Small intestine (tissue), 7 donors: ENCODE data around the gene CGB3. TPM values are rescaled to one million over a fixed set of nuclear protein-coding genes. Genes with fewer than 3 reads are reported as not detected.

Experiments used
- DNase-seq, 2 donors: peaks; one replicate each; pipeline versions ENCODE4 v3.0.0 to v3.0.0-alpha.2; 2013
- FAIRE-seq: peaks from 2 replicates; lab custom pipeline; 2012; peaks lifted over from hg19 to GRCh38; lab: Jason Lieb, UNC
- H3K27ac ChIP-seq, 3 donors: one replicate each; pipeline ENCODE4 v1.5.1; 2013; ENCODE audit warnings: low read length in 2 of 3, mild to moderate bottlenecking in 2 of 3, control low read depth in 1 of 3, inconsistent platforms in 1 of 3, low read depth in 1 of 3, moderate library complexity in 1 of 3
- H3K27me3 ChIP-seq, 3 donors: one replicate each; pipeline ENCODE4 v1.6.1; 2013; ENCODE audit warnings: low read length in 3 of 3, inconsistent platforms in 1 of 3; ENCODE audit not compliant: control insufficient read depth in 3 of 3, insufficient read depth in 3 of 3
- H3K36me3 ChIP-seq, 3 donors: one replicate each; pipeline ENCODE4 v1.6.1; 2013; ENCODE audit warnings: low read length in 3 of 3, inconsistent platforms in 1 of 3, low read depth in 1 of 3, mild to moderate bottlenecking in 1 of 3, moderate library complexity in 1 of 3; ENCODE audit not compliant: control insufficient read depth in 3 of 3, insufficient read depth in 2 of 3
- H3K4me1 ChIP-seq, 3 donors: one replicate each; pipeline ENCODE4 v1.6.1; 2013; ENCODE audit warnings: low read length in 2 of 3, inconsistent platforms in 1 of 3, low read depth in 1 of 3, mild to moderate bottlenecking in 1 of 3, moderate library complexity in 1 of 3; ENCODE audit not compliant: control insufficient read depth in 3 of 3, insufficient read depth in 2 of 3
- H3K4me3 ChIP-seq, 3 donors: one replicate each; pipeline ENCODE4 v1.5.1; 2013; ENCODE audit warnings: low read length in 3 of 3, control low read depth in 1 of 3, inconsistent platforms in 1 of 3, low read depth in 1 of 3, mild to moderate bottlenecking in 1 of 3, moderate library complexity in 1 of 3
- H3K9me3 ChIP-seq, 2 donors: one replicate each; pipeline ENCODE4 v1.6.1; 2013; ENCODE audit warnings: low read depth in 1 of 2, low read length in 1 of 2; ENCODE audit not compliant: control insufficient read depth in 2 of 2, insufficient read depth in 1 of 2
- WGBS, 3 donors: extraction: QIAGEN DNeasy Blood & Tissue Kit; methylation state at CpG; one replicate each; pipeline ENCODE4 v1.1.7; 2013; 5-methylcytosine and 5-hydroxymethylcytosine counted together
- polyA plus RNA-seq, 4 donors: library from polyadenylated mRNA; stranded (reverse) in 3 of 4; unstranded in 1 of 4; fragments of 200-250 nt in 3 of 4; fragments of 120-200 nt in 1 of 4; gene quantifications; one replicate each; pipeline versions ENCODE4 v1.2.1 to v1.2.3, GENCODE V29; 2013
- donor health status: healthy with polysubstance abuse.
- donor health status: control.
- donor health status: control.
- donor health status: Bipolar disorder and iron deficiency.
- donor health status: healthy.

Gene CGB3
- polyA plus RNA-seq, 4 donors: not detected

DNA sequence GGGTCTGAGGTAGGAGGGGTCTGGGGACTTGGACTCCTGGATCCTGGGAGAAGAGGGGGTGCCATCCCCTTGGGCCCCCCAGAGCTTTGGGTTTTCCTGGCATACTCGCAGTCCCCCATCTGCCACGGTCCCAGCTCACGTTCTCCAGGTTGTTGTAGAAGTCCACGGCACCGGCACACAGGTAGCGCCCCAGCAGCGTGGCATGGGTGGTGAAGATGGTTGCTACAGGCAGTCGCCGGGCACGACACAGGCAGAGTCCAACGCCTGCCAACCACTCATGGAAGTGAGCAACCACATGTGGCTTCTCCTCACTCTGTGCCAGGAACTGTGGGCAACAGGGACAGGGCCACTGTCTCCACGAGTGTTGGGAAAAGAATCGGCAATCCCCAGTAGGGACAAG is 38.4 kb downstream of the CGB3 start:
- no peak overlapping the region for H3K27ac ChIP-seq
- FAIRE-seq (no peak), DNase-seq (no peak)
- no peaks in the 10 kb centered on the region for H3K4me1 ChIP-seq
- 95 to 98% (median 97%) methylated on average over 13 of the region's 13 CpGs for whole genome bisulfite sequencing, 3 donors
- H3K9me3 ChIP-seq: no peaks in the 10 kb centered on the region
- no peaks in the 10 kb centered on the region for H3K27me3 ChIP-seq
- H3K4me3 ChIP-seq: no peak overlapping the region
- peaks cover 4 to 87% (median 8%) of the 10 kb centered on the region in 3 donors for H3K36me3 ChIP-seq

- Histone ChIP-seq H3K9me3 (no peaks in the 10 kb centered on the region), H3K36me3 (peaks cover 0 to 81% (median 7%) of the 10 kb centered on the region in 3 donors), H3K4me3 (no peak overlapping the region), H3K27ac (no peak overlapping the region), H3K27me3 (no peaks in the 10 kb centered on the region), H3K4me1 (no peaks in the 10 kb centered on the region)
- no peak for FAIRE-seq
- no peak for DNase-seq
- WGBS, 3 donors: 95 to 97% (median 97%) methylated on average over 9 of the region's 9 CpGs
These were observed 41.9 kb downstream of the CGB3 start for GRCh38 chr19:48982280-48982679.

DNA sequence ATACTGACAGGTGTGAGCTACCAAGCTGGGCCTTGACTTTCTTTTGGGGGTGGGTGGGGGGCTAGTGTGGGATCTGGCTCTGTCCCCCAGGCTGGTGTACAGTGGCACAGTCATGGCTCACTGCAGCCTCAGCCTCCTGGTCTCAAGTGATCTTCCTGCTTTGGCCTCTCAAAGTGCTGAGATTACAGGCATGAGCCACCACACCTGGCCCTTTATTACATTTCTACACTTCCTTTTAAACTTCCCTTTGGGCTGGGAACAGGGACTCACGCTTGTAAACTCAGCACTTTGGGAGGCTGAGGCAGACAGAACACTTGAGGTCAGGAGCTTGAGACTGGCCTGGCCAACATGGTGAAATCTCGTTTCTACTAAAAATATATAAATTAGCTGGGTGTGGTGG is 47.1 kb downstream of the CGB3 start:
- H3K4me1 ChIP-seq: no peaks in the 10 kb centered on the region
- H3K9me3 ChIP-seq: no peaks in the 10 kb centered on the region
- FAIRE-seq (no peak), DNase-seq (no peak)
- no peaks in the 10 kb centered on the region for H3K27me3 ChIP-seq
- H3K36me3 ChIP-seq: peaks cover 2 to 81% (median 3%) of the 10 kb centered on the region in 3 donors
- H3K4me3 ChIP-seq: no peak overlapping the region
- no peak overlapping the region for H3K27ac ChIP-seq
- WGBS, 3 donors: 55 to 81% (median 71%) methylated on average over 2 of the region's 2 CpGs

DNA sequence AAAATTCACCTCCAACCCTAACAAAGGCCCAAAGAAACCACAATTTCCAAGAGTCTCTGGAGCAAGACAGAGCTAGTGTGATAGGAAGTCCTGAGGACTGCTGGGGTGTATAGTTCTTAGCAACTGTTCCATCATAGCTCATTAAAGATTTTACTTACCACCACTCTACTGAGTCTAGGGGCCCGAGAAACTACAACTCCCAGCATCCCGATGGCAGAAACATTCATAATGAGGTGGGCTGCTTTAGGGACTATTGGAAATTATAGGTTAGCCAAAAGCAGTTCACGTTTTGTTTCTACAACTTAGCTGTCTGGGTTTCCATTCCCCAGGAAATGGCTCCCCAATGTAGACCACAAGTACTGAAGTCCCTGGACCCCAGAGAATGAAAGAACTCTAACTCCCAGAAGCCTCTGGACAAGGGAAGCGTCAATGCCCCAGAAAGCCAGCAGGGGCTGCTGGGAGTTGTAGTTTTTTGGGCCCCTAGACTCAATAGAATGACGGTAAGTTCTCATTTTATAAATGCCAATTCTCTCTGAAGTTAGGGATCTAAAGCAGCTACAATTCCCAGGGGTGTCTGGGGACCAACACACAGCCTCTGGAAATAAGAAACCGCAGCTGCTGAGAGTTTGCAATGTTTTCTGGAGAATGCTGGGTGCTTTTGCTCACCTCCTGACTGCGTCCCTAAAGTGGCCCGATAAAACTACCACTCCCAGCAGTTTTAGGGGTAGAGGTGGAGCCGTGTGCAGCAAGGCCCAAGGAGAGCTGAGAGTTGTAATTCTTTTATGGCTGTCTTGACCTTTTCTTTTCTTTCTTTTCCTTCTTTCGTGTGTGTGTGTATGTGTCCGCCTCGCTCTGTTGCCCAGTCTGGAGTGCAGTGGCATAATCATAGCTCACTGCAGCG is 47.9 kb downstream of the CGB3 start:
- peaks cover 2 to 80% (median 3%) of the 10 kb centered on the region in 3 donors for H3K36me3 ChIP-seq
- no peaks in the 10 kb centered on the region for H3K4me1 ChIP-seq
- H3K27ac ChIP-seq: no peak overlapping the region
- DNase-seq (no peak), FAIRE-seq (no peak)
- H3K9me3 ChIP-seq: no peaks in the 10 kb centered on the region
- H3K27me3 ChIP-seq: no peaks in the 10 kb centered on the region
- H3K4me3 ChIP-seq: no peak overlapping the region
- 88 to 95% (median 89%) methylated on average over 13 of the region's 13 CpGs for WGBS, 3 donors

Other genes with a start within 250 kb of the CGB3 start
- gene BCAT2, start 213.3 kb downstream of the CGB3 start, polyA plus RNA-seq: 10 to 100 TPM; 16.2 to 70.9 (median 30.2) TPM
- 100 to 1,000 TPM in 1 of 4 donors, 10 to 100 TPM in 1, 1 to 10 TPM in 1, not detected in 1; 4.4 to 102 (median 11.6) TPM for gene HSD17B14, start 187.8 kb downstream of the CGB3 start, polyA plus RNA-seq
- gene PLEKHA4, start 155.7 kb downstream of the CGB3 start, polyA plus RNA-seq: 10 to 100 TPM in 2 of 4 donors, 1 to 10 TPM in 2; 4.0 to 20.3 (median 12.8) TPM
- gene PPP1R15A, start 151.9 kb downstream of the CGB3 start, polyA plus RNA-seq: 10 to 100 TPM; 52.8 to 73.0 (median 60.6) TPM
- gene TULP2, start 125.6 kb downstream of the CGB3 start, polyA plus RNA-seq: under 1 TPM in 2 of 4 donors, not detected in 2; 0.10 to 0.38 TPM
- gene NUCB1, start 124.0 kb downstream of the CGB3 start, polyA plus RNA-seq: 100 to 1,000 TPM; 102 to 359 (median 228) TPM
- 10 to 100 TPM in 2 of 4 donors, 1 to 10 TPM in 2; 2.9 to 36.2 (median 13.8) TPM for gene DHDH, start 90.6 kb downstream of the CGB3 start, polyA plus RNA-seq
- 100 to 1,000 TPM; 138 to 199 (median 162) TPM for gene BAX, start 69.5 kb downstream of the CGB3 start, polyA plus RNA-seq
- 1,000 to 10,000 TPM; 4,142 to 9,292 (median 8,268) TPM for gene FTL, start 59.0 kb downstream of the CGB3 start, polyA plus RNA-seq
- gene GYS1, start 31.0 kb downstream of the CGB3 start, polyA plus RNA-seq: 10 to 100 TPM; 16.2 to 40.0 (median 25.0) TPM
- gene RUVBL2, start 30.4 kb downstream of the CGB3 start, polyA plus RNA-seq: 100 to 1,000 TPM in 1 of 4 donors, 10 to 100 TPM in 3; 45.4 to 108 (median 57.3) TPM
- 10 to 100 TPM in 1 of 4 donors, 1 to 10 TPM in 2, under 1 TPM in 1; 0.12 to 40.5 (median 5.2) TPM for gene LHB, start 7.2 kb downstream of the CGB3 start, polyA plus RNA-seq
- not detected for gene CGB2, start 7.6 kb upstream of the CGB3 start, polyA plus RNA-seq
- gene CGB1, start 12.6 kb upstream of the CGB3 start, polyA plus RNA-seq: not detected
- gene CGB5, start 19.5 kb upstream of the CGB3 start, polyA plus RNA-seq: under 1 TPM in 1 of 4 donors, not detected in 3; 0.09 TPM
- not detected for gene CGB8, start 24.8 kb upstream of the CGB3 start, polyA plus RNA-seq
- under 1 TPM in 2 of 4 donors, not detected in 2; 0.03 to 0.13 TPM for gene CGB7, start 33.4 kb upstream of the CGB3 start, polyA plus RNA-seq
- under 1 TPM in 1 of 4 donors, not detected in 3; 0.34 TPM for gene NTF4, start 40.5 kb upstream of the CGB3 start, polyA plus RNA-seq
- gene KCNA7, start 48.4 kb upstream of the CGB3 start, polyA plus RNA-seq: under 1 TPM in 1 of 4 donors, not detected in 3; 0.03 TPM
- gene SNRNP70, start 61.1 kb upstream of the CGB3 start, polyA plus RNA-seq: 100 to 1,000 TPM; 159 to 237 (median 223) TPM
- gene LIN7B, start 90.0 kb upstream of the CGB3 start, polyA plus RNA-seq: 10 to 100 TPM in 2 of 4 donors, 1 to 10 TPM in 2; 7.7 to 21.9 (median 14.5) TPM
- gene C19orf73, start 94.8 kb upstream of the CGB3 start, polyA plus RNA-seq: 1 to 10 TPM; 1.4 to 7.6 (median 4.4) TPM
- 10 to 100 TPM in 3 of 4 donors, 1 to 10 TPM in 1; 2.8 to 48.6 (median 30.1) TPM for gene PPFIA3, start 95.2 kb upstream of the CGB3 start, polyA plus RNA-seq
- 1 to 10 TPM in 3 of 4 donors, under 1 TPM in 1; 0.67 to 2.6 (median 2.0) TPM for gene HRC, start 131.1 kb upstream of the CGB3 start, polyA plus RNA-seq
- 100 to 1,000 TPM in 2 of 4 donors, 10 to 100 TPM in 2; 15.8 to 298 (median 92.6) TPM for gene TRPM4, start 133.5 kb upstream of the CGB3 start, polyA plus RNA-seq